GM21360 (cell line): ENCODE results near the gene GPR35.
A peak's percentile ranks its signal among the peaks of the same experiment; 100 is the strongest.

Experiments used
- ATAC-seq: cut with Tn5 transposase; IDR thresholded peaks from one replicate; pipeline ENCODE4 v1.9.1; 2021; ENCODE audit warnings: mild to moderate bottlenecking, moderate library complexity; ENCODE audit not compliant: unreplicated experiment

Gene GPR35, protein sequence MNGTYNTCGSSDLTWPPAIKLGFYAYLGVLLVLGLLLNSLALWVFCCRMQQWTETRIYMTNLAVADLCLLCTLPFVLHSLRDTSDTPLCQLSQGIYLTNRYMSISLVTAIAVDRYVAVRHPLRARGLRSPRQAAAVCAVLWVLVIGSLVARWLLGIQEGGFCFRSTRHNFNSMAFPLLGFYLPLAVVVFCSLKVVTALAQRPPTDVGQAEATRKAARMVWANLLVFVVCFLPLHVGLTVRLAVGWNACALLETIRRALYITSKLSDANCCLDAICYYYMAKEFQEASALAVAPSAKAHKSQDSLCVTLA

DNA sequence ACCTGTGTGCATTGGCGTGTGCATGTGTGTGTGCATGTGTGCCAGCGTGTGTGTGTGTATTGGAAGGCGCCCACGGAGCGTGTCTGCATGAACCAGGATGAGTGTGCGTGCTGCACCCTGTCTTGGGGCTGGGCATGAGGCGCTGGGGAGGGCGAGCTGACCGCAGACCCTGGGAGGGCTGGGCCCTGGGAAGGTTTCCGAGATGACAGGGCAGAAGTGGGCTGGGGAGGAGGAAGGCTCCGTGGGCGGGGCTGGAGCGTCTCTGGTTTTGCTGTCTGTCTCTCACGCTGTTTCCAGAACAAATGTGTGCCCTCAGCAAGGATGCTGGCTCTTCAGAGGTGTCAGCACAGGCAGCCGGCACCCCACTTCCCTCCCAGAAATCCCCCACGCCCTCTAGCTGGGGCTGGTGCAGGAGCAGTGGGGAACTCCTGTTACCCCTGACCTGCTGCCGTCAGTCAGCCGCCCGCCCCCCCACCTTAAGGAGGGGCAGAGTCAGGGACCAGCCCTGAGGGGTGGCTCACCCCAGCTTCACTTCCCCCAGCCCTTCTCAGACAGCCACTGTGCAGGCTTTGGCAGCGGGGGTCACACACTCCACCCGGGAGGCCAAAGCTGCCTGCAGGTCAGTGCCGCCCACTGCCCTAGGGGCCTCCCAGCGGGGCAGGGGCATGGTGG lies at the start of gene GPR35:
TSS of gene GPR35 (plus strand) at position 531 of the 672 bp plus-strand sequence. CDS start 4,473 bp downstream, outside the sequence.
- ATAC-seq, result peak; percentile 31

DNA sequence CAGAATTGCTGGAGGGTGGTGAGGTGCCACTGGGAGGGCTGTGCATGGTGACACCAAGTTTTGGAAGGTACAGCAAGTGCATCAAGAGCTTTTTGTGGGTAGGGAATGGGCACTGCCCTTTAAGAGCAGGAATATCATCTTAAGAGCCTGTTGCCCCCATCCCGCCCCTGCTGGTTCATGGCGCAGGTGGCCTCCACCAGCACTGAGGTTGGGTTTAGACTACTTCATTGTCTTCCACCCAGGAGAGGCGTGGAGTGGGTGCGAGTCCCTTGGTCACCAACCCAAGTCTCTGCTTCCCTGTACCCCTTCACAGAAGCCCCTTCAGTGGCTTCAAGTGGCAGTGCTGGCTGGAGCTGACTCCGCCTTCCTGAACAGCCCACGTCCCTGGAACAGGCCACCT lies 49.2 kb upstream of the GPR35 start:
- no peak for ATAC-seq

DNA sequence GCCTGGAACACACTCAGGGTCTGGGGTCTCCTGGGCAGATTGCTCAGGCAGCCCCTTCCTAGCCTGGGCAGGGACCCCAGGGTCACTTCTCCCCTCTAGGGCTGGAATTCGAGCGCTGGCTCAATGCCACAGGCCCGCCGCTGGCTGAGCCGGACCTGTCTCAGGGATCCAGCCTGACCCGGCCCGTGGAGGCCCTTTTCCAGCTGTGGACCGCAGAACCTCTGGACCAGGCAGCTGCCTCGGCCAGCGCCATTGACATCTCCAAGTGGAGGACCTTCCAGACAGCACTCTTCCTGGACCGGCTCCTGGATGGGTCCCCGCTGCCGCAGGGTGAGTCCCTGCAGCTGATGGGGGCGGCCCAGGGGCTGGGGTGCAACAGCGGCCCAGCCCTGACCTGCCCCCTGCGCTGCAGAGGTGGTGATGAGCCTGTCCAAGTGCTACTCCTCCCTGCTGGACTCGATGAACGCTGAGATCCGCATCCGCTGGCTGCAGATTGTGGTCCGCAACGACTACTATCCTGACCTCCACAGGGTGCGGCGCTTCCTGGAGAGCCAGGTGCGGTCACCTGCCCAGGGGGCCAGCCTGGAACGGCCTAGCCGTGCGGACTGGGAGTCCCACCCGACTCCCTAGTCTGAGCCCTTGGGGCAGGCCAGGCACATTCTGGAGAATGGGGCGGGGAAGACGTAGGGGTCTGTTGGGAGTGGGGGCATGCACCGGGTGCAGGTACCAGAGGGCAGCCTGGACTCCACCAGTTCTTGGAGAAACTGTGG lies 48.7 kb upstream of the GPR35 start:
- no peak for ATAC-seq

DNA sequence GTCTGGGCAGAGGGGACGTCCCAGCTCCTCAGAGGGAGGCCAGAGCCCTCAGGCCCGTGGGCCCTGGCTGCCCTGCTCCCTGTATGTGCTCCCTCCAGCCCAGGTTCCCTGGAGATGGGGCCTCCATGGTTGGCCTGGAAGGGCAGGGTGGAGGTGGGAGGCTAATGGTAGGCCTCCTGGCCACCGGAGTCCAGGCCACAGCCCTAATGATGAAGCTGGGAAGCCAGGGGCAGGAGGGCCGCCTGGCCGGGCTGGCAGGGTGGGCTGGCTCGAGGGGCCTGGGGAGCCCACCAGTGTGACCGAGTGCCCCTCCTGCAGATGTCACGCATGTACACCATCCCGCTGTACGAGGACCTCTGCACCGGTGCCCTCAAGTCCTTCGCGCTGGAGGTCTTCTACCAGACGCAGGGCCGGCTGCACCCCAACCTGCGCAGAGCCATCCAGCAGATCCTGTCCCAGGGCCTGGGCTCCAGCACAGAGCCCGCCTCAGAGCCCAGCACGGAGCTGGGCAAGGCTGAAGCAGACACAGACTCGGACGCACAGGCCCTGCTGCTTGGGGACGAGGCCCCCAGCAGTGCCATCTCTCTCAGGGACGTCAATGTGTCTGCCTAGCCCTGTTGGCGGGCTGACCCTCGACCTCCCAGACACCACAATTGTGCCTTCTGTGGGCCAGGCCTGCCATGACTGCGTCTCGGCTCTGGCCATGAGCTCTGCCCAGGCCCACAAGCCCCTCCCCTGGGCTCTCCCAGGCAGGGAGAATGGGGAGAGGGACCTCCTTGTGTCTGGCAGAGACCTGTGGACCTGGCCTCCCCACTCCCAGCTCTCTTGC lies 47.8 kb upstream of the GPR35 start:
- no peak for ATAC-seq

DNA sequence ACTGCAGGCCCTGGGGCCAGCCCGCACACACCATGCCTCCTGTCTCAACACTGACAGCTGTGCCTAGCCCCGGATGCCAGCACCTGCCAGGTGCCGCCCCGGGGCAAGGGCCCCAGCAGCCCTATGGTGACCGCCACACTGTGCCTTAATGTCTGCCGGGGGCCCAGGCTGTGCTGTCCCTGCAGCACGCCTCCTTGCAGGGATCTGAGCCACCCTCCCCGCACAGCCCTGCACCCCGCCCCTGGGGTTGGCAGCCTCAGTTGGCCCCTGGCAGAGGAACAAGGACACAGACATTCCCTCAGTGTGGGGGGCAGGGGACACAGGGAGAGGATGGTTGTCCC lies 47.2 kb upstream of the GPR35 start:
- ATAC-seq, result no peak

DNA sequence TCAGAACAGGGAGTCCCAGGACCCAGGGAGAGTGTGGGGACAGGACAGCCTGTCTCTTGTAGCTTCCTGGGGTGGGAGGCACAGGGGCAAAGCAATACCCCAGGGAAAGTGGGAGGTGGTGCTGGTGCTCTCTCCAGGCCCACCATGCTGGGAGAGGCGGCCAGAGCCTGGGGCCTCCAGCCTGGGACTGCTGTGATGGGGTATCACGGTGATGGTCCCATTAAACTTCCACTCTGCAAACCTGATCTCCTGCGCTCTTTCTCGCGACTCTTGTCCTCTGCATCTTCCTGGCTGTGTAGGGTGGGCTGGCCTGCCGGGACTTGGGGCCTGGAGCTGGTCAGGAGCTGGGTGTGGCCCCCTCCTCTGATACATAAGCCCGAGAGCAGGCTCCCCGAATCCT lies 46.8 kb upstream of the GPR35 start:
- ATAC-seq, result no peak

DNA sequence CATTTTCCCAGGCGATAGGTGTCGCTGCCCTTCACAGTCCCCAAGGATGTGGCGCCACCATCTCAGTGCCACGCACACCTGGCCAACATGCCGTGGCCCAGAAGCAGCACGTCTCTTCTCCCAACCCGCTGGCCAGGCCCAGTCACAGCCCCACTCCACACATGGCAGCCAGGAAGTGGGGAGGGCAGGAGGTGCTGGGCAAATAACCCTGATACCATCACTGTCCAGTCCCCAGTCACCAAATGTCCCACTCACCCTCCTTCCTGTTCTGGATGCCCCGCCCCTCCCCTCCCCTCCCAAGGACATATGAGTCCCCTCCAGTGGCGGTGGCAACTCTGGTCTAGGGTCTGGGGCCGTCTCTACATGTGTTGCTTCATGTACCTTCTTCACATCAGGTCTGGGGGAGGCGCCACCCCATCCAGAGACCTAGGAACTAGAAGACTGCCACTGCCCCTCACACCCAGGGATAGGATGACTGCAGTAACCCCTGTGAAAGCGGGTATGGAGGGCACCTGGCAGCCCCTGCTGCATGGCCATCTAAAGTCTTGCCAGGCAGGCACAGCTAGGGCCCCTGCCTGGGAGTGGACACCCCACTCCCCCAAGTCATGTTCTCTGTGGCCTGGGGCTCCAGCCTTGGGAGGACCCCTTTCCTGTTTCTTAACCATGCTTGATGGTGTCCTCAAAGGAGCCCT lies 46.1 kb upstream of the GPR35 start:
- ATAC-seq, result no peak

DNA sequence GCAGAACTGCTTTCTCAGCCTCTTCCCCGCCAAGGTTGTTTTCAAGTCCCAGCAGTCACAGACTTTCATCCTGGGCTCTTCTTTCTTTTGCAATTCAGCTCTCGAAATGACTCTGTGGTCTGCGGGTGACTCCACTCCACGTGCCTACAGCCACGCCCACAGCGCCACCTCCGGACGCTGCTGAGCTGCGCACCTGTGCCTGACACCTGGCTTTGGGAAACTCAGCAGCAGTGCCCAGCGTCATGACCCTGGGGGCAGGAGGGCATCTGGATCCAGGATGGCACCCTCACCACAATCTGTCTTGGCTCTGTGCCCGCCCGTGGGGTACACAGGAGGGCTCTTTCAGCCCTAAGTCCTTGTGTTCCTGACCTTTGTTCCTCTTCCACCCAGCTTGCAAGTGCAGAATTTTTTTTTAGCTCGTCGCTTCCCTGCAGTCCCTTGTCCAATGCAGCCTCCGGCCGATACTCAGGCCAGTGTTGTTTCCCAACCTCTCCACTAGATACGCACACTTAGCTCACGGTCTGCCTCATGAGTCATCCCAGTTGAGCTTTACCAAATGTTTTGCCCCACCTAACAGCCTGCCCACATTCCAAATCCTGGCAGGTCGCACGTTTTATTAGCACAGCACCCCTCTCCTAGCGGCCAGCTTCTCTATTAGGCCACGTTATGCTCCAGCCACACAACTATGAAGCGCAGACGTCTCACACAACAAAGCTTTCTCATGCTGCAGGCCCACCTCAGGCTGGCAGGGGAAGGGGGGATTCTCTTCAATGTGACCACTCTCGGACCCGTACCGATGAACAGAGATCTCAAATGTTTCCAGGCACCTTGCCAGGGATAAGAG lies 45.3 kb upstream of the GPR35 start:
- no peak for ATAC-seq

DNA sequence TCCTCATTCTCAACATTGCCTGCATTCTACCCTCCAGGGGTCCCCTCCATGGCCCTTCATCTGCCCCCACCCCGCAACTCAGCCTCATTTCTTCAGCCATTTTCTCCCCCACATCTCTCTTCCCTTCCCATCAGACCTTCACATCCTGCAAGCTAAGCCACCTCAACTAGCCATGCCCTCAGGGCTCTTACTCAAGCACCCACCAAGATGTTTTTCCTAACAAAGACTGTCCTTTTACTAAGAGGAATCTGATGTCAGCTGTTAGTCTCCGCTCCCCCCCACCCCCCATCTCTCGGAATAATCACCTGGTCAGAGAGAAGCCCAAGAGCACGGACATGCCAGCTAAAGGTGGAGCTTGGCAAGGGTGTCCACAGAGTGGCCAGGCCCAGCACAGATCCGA lies 43.5 kb upstream of the GPR35 start:
- ATAC-seq, result no peak

DNA sequence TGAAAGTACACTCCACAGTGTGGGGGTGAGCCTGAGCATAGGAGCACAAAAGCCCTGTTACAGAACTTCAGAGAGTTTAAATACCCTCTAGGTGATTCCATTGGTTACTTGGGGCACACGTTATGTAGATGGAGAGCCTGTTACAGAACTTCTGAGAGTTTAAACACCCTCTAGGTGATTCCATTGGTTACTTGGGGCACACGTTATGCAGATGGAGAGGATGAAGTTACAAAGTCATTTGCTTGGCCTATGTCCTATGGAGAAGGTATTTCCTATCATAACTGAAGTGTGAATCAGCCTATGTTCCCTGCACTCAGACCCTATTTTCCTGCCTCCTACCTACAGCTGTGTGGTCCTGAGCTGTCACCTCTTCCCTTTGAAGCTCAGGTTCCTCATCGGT lies 42.5 kb upstream of the GPR35 start:
- ATAC-seq, result no peak

DNA sequence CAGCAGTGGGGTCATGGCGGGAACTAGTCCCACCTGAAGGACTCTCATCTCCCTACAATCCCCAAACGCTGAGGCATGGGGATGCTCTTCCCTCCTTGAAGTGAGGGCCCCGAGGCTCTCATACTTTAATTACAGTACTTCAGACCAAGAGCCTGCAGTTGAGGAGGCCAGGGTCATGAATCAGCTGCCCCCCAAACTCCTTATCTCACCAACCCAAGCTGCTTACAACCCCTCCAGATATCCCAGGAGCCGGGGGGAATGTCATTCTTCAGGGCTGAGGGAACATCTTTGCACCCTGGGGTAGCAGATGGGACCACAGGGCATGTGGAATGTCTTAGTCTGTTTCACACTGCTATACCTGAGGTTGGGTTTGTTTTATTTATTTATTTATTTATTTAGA lies 41.5 kb upstream of the GPR35 start:
- no peak for ATAC-seq

DNA sequence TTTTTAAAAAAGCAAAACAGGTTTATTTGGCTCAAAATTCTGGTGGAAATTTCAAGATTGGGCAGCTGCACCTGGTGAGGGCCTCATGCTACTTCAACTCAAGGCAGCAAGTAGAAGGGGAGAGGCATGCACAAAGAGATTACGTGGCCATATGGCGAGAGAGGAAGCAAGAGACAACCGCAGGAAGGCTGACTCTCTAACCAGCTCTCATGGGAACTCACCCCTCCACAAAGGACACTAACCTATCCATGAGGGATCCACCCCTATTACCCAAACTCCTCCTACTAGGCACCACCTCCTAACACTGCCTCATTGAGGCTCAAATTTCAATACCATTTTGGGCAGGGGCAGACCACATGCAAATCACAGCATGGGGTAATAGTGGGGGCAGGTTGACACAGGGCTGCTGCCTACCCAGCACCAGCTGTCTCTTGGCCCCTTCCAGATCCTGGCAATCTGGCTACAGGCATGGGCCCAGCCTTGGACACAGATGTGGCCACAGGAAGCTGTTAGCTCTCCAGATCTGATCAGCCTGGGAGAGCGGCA lies 40.7 kb upstream of the GPR35 start:
- ATAC-seq, result peak; percentile 55

DNA sequence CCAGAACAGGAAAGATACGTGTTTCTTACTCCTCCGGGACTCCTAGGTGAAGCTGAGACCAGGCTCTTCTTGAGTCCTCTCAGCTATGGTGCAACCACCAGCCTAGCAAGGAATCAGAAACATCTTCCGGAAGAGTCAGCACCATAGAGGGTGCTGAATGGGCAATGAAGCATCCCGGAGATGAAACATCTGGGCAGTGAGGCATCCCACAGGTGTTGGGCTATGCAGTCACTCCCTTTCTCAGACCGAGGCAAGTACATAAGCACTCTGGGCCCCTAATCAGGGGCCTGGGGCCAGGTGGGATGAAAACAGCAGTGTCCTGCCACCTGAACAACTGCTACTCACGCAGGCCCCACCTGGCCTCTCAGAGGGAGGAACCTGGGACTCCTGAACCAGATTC lies 40.2 kb upstream of the GPR35 start:
- no peak for ATAC-seq

DNA sequence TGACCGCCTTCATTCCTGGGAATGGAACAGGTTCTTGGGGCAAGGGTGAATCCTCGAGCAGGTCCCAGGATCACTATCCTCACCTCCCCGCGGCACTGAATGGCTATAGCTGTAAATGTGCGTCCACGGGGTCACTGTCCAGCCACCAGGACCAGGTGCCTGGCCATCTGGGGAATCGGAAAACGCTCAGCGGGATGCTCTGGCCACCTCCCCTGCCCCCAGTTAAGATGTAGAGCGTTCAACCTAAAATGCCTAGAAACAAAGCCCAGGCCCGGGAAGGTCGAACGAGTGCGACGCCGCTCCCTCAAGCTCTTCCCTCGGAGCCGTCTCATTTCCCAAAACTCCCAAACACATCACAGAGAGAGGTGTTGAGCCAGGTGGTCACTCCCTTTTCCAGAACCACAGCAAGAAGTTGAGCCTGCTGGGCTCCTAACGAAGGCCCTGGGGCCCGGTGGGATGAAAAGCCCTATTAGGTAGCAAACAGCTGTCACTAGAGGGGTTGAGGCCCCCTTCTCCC lies 39.5 kb upstream of the GPR35 start:
- ATAC-seq, result no peak

DNA sequence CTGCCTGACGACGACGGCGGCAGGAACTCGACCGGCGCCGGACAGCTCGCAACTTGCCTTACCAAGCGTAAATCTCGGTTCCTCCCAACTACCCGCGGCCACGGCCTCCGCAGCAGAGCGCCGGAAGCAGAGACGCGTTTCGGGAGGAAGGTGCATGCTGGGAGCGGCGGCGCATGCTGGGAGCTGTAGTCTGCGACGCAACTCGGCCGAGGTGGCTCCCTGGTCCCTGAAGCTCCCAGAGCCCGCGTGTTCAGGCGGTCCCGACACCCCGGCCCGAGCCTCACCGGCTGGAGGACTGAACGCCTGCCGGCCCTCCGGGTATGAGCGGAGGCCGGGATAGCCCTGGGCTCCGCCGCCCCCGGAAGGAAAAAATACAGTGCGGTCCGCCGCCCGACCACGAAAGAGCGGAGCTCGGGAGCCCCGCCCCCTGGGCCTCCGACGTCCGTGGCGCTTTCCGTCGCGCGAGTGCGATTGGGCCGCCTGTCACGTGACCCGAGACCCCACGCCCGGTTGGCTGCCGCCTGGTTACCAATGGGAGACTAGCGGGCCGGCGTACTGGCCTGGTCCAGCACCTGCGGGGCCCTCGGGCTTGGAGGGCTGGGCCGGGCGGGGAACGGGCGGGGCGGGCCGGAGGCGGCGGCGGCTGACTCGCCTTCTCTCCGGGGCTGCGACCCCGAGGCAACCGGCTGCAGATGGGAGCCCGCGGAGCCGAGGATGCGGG lies 38.9 kb upstream of the GPR35 start, which contains the start of gene CAPN10:
TSS of gene CAPN10 (plus strand) at position 537 of the 721 bp plus-strand sequence. CDS start at position 715, 178 bp downstream.
- ATAC-seq, result peak; percentile 53

DNA sequence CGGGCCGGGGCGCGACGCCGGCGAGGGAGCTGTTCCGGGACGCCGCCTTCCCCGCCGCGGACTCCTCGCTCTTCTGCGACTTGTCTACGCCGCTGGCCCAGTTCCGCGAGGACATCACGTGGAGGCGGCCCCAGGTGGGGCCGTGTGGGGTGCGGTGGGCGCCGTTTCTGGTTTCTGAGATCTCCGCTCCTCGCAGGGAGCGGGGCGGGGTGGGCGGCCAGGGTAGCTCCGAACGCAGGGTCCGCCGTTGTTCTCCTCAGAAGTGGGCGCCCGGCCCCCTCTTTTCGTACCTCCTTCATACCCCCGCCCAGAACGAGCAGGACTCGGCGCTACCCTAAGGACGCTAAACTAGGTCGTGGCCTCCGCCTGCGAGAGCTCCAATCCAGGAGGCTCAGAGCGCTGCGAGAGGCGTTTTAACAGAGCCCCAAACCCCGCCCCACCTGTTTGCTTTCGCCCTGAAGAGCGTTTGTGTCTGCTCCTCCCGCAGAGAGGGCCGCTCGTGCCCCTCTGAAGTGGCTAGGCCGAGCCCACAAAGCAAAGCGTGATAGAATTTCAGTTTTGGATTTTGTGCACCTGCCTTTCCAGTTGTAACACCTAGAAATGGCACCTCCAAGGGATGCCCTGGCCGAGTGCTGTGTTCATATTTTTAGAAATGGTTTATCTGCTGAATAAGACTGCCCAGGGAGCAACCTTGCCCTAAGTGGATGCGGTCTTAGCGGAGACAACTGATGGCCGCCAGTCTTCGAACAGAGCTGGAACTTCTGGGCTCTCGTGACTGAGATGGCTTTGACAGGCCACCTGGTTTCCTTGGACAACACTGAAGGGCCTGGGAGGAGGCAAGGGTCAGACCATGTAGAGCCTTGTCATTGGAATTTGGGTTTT lies 38.1 kb upstream of the GPR35 start:
- peak; percentile 4 for ATAC-seq

DNA sequence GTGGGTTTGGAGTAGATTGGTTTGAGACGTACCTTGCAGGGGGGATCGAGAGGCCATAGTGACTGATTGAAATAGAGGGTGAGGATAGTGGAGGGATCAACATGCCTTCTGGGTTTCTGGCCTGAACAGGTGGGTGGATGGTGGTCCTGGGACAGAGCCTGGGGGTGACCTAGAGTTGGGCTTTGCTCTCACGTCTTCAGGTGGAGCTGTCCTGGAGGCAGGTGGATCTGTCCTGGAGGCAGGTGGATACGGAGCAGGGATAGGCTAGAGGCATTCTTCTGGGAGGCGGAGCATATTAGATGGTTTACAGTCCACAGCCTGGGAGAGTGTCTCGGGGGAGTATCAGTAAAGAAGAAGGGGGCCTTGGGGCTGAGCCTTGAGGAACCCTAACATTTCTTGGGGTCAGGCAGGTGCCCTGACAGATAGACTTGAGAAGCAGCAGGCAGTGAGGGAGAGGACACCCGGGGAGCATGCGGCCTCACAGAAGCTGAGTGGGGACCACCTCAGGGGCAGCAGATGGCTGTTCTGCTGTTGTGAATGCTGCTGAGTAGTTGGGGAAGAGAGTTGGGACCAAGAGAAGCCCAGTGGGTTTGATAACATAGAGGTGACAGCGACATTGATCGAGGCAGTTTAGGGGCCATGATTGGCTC lies 37.1 kb upstream of the GPR35 start:
- ATAC-seq, result no peak
